Left ventricle myocardium superior (tissue), 1 donor: ENCODE results near the gene BCAP31. TPM values are rescaled to one million over a fixed set of nuclear protein-coding genes. Genes with fewer than 3 reads are reported as not detected.
"Not testable (repeated sequence)": the region's sequence is repeated elsewhere in the genome, so short reads cannot be mapped to it uniquely, and the experiment has no call there.

ENCODE experiments used
- ATAC-seq: fragments of 200-7000 bp; cut with Tn5 transposase; one replicate; pipeline ENCODE4 v1.9.1; 2020; ENCODE audit warnings: mild to moderate bottlenecking, moderate library complexity
- DNase-seq: peaks from one replicate; pipeline ENCODE4 v3.0.0-alpha.2; 2020
- intact Hi-C: fragments of 100-400 bp; cut with micrococcal nuclease; formaldehyde crosslinking; loops from one replicate; pipeline ENCODE4 v1.11.0; 2022
- total RNA-seq: library from RNA; stranded (reverse); fragmentation: NEBNext Ultra II Directional; extraction: Animal tissue kit (Norgen Biotek cat#: 25700); gene quantifications from one replicate; pipeline ENCODE4 v1.2.1, GENCODE V29; 2021
- donor health status: DM: no; HTN: yes; CAD: no; lungs with severe emphysema.

Gene BCAP31
- total RNA-seq, 1 donor from 2014 or later, result 91.6 TPM

- intact Hi-C loops, result no loop called here
- DNase-seq, result no peak
- no peak for ATAC-seq
These were observed 1.0 kb upstream of the BCAP31 start for GRCh38 chrX:153725039-153725831.

GRCh38 chrX:153723351-153724251 lies 586 bp downstream of the BCAP31 start:
- DNase-seq, result peak; percentile 49
- peak; percentile 1 for ATAC-seq
- intact Hi-C loops, result no loop called here

- intact Hi-C loops, result no loop called here
- no peak for DNase-seq
- no peak for ATAC-seq
These were observed 1.4 kb downstream of the BCAP31 start for GRCh38 chrX:153722704-153723350.

- ATAC-seq, result no peak
- intact Hi-C loops, result no loop called here
These were observed 4.5 kb downstream of the BCAP31 start for GRCh38 chrX:153719701-153720100.

GRCh38 chrX:153719238-153719637 lies 4.9 kb downstream of the BCAP31 start:
- intact Hi-C loops, result no loop called here
- ATAC-seq, result no peak
- no peak for DNase-seq

More at GRCh38 chrX:153719701-153720100, 4.5 kb downstream of the BCAP31 start:
- DNase-seq, result no peak

- DNase-seq (no peak), ATAC-seq (no peak)
- intact Hi-C loops, result no loop called here
These were observed 6.7 kb downstream of the BCAP31 start for GRCh38 chrX:153717445-153717844.

- no peak for DNase-seq
- intact Hi-C loops, result no loop called here
- ATAC-seq, result no peak
These were observed 9.9 kb downstream of the BCAP31 start for GRCh38 chrX:153714256-153714655.

- intact Hi-C loops, result no loop called here
- ATAC-seq, result no peak
- DNase-seq, result no peak
These were observed 14.2 kb downstream of the BCAP31 start for GRCh38 chrX:153709726-153710674.

GRCh38 chrX:153708415-153708814 lies 15.8 kb downstream of the BCAP31 start:
- ATAC-seq (peak; percentile 65), DNase-seq (peak; percentile 78)
- intact Hi-C loops, result no loop called here

- intact Hi-C loops, result no loop called here
- ATAC-seq (no peak), DNase-seq (no peak)
These were observed 16.8 kb downstream of the BCAP31 start for GRCh38 chrX:153707406-153707805.

- intact Hi-C loops, result no loop called here
- ATAC-seq, result peak; percentile 45
- peak; percentile 41 for DNase-seq
These were observed 17.4 kb downstream of the BCAP31 start for GRCh38 chrX:153706799-153707198.

- peak; percentile 62 for ATAC-seq
- intact Hi-C loops, result not testable (repeated sequence)
- DNase-seq, result peak; percentile 62
These were observed 18.7 kb downstream of the BCAP31 start for GRCh38 chrX:153705403-153706060.

- DNase-seq, intact Hi-C loops: not testable (repeated sequence)
- peak; percentile 2 for ATAC-seq
These were observed 19.4 kb downstream of the BCAP31 start for GRCh38 chrX:153704631-153705402.

GRCh38 chrX:153704021-153704526 lies 20.1 kb downstream of the BCAP31 start:
- no peak for ATAC-seq
- intact Hi-C loops, result no loop called here
- DNase-seq, result peak; percentile 21

GRCh38 chrX:153703036-153703370 lies 21.2 kb downstream of the BCAP31 start:
- intact Hi-C loops, result no loop called here
- ATAC-seq (no peak), DNase-seq (peak; percentile 62)

GRCh38 chrX:153702336-153703035 lies 21.7 kb downstream of the BCAP31 start:
- intact Hi-C loops, result no loop called here
- no peak for ATAC-seq
- DNase-seq, result no peak

GRCh38 chrX:153701706-153702105 lies 22.5 kb downstream of the BCAP31 start:
- intact Hi-C loops, result no loop called here

More at GRCh38 chrX:153701706-153702105, 22.5 kb downstream of the BCAP31 start:
- no peak for DNase-seq
- no peak for ATAC-seq
